GM21526 (cell line): ENCODE measurements around the gene CCDC9.
"Not testable (repeated sequence)": the region's sequence is repeated elsewhere in the genome, so short reads cannot be mapped to it uniquely, and the experiment has no call there.

Experiments used
- ATAC-seq: cut with Tn5 transposase; IDR thresholded peaks from one replicate; pipeline ENCODE4 v1.9.1; 2021; ENCODE audit warnings: moderate library complexity; ENCODE audit not compliant: unreplicated experiment, low FRiP score

CCDC9 gene

GRCh38 chr19:47231215-47232054, 24.9 kb upstream of the CCDC9 start:
- ATAC-seq, result no peak

- no peak for ATAC-seq
Measured at GRCh38 chr19:47232422-47233211, 23.7 kb upstream of the CCDC9 start.

- no peak for ATAC-seq
Measured at GRCh38 chr19:47236072-47236675, 20.2 kb upstream of the CCDC9 start.

- no peak for ATAC-seq
Measured at GRCh38 chr19:47239152-47239551, 17.2 kb upstream of the CCDC9 start.

GRCh38 chr19:47239610-47240296, 16.6 kb upstream of the CCDC9 start:
- ATAC-seq, result no peak

- no peak for ATAC-seq
Measured at GRCh38 chr19:47240556-47240955, 15.8 kb upstream of the CCDC9 start.

- ATAC-seq, result no peak
Measured at GRCh38 chr19:47240996-47241918, 15.1 kb upstream of the CCDC9 start.

GRCh38 chr19:47241919-47242577, 14.3 kb upstream of the CCDC9 start:
- no peak for ATAC-seq

- no peak for ATAC-seq
Measured at GRCh38 chr19:47243364-47243775, 13.0 kb upstream of the CCDC9 start.

GRCh38 chr19:47243776-47244547, 12.4 kb upstream of the CCDC9 start:
- peak; percentile 54 for ATAC-seq

GRCh38 chr19:47247308-47247990, 8.9 kb upstream of the CCDC9 start:
- no peak for ATAC-seq

GRCh38 chr19:47253016-47253415, 3.3 kb upstream of the CCDC9 start:
- not testable (repeated sequence) for ATAC-seq

- ATAC-seq, result no peak
Measured at GRCh38 chr19:47253467-47253881, 2.9 kb upstream of the CCDC9 start.

- no peak for ATAC-seq
Measured at GRCh38 chr19:47253970-47254369, 2.4 kb upstream of the CCDC9 start.

- peak; percentile 59 for ATAC-seq
Measured at GRCh38 chr19:47256693-47257410, 527 bp downstream of the CCDC9 start.

GRCh38 chr19:47257411-47258169, 1.3 kb downstream of the CCDC9 start:
- ATAC-seq, result peak; percentile 4
